ENCODE results near the gene CHMP4B. TPM values are rescaled to one million over a fixed set of nuclear protein-coding genes. Genes with fewer than 3 reads are reported as not detected.

The CHMP4B gene
- total RNA-seq, 1 experiment from 2014 or later: 77.6 TPM

GRCh38 chr20:33835615-33836172 is 24.5 kb downstream of the CHMP4B start:
- intact Hi-C loops (cut with micrococcal nuclease): no loop called here
- Mint-ChIP-seq H3K27me3 (ENCODE audit: insufficient read depth, unreplicated experiment) (no peaks in the 10 kb centered on the region), H3K27ac (ENCODE audit: low read depth, unreplicated experiment) (no peak overlapping the region), H3K4me1 (ENCODE audit: insufficient read depth, unreplicated experiment) (peaks cover 36% of the 10 kb centered on the region), H3K9me3 (ENCODE audit: unreplicated experiment) (no peaks in the 10 kb centered on the region), H3K36me3 (ENCODE audit: insufficient read depth, unreplicated experiment) (peaks cover 18% of the 10 kb centered on the region), H3K4me3 (ENCODE audit: unreplicated experiment) (no peak overlapping the region)
- BruUV-seq (replicated peaks): no TSS peak
- DNase-seq (ENCODE audit: unreplicated experiment): peak; percentile 56
- CTCF ChIA-PET: interaction anchor here (0.7 to 1.7 kb wide), 5 partner anchors 10 to 234 kb away, joined by 3 to 4 read pairs (median 4); no protein-coding TSS in a partner anchor
- POLR2A ChIA-PET: interaction anchor here (1.0 to 2.0 kb wide), 2 partner anchors 23 to 276 kb away, joined by 3 to 6 read pairs; partner anchors contain the start of gene EIF2S2
- TF ChIP-seq CTCF (IDR thresholded peaks at IDR 0.05; ENCODE audit: unreplicated experiment): no peak

GRCh38 chr20:33836277-33836676 is 25.1 kb downstream of the CHMP4B start:
- DNase-seq (ENCODE audit: unreplicated experiment): no peak
- no peak overlapping the region for H3K27ac Mint-ChIP-seq (ENCODE audit: low read depth, unreplicated experiment)
- H3K9me3 Mint-ChIP-seq (ENCODE audit: unreplicated experiment): no peaks in the 10 kb centered on the region
- peaks cover 18% of the 10 kb centered on the region for H3K36me3 Mint-ChIP-seq (ENCODE audit: insufficient read depth, unreplicated experiment)
- TF ChIP-seq CTCF (IDR thresholded peaks at IDR 0.05; ENCODE audit: unreplicated experiment): no peak
- intact Hi-C loops (cut with micrococcal nuclease): no loop called here
- H3K4me1 Mint-ChIP-seq (ENCODE audit: insufficient read depth, unreplicated experiment): peaks cover 37% of the 10 kb centered on the region
- BruUV-seq (replicated peaks): no TSS peak
- CTCF ChIA-PET: interaction anchor here (0.7 kb wide), 1 partner anchor 24 kb away, joined by 4 read pairs; no protein-coding TSS in a partner anchor
- no peaks in the 10 kb centered on the region for H3K27me3 Mint-ChIP-seq (ENCODE audit: insufficient read depth, unreplicated experiment)
- H3K4me3 Mint-ChIP-seq (ENCODE audit: unreplicated experiment): no peak overlapping the region
- POLR2A ChIA-PET: interaction anchor here (1.0 to 2.0 kb wide), 2 partner anchors 24 to 276 kb away, joined by 3 to 6 read pairs; partner anchors contain the start of gene EIF2S2

- TF ChIP-seq CTCF (IDR thresholded peaks at IDR 0.05; ENCODE audit: unreplicated experiment): no peak
- intact Hi-C loops (cut with micrococcal nuclease): no loop called here
- Mint-ChIP-seq H3K4me1 (ENCODE audit: insufficient read depth, unreplicated experiment) (peaks cover 41% of the 10 kb centered on the region), H3K36me3 (ENCODE audit: insufficient read depth, unreplicated experiment) (peaks cover 13% of the 10 kb centered on the region), H3K4me3 (ENCODE audit: unreplicated experiment) (no peak overlapping the region), H3K27me3 (ENCODE audit: insufficient read depth, unreplicated experiment) (no peaks in the 10 kb centered on the region), H3K9me3 (ENCODE audit: unreplicated experiment) (no peaks in the 10 kb centered on the region), H3K27ac (ENCODE audit: low read depth, unreplicated experiment) (peak overlapping the region; percentile 1)
- no peak for DNase-seq (ENCODE audit: unreplicated experiment)
- no TSS peak for BruUV-seq (replicated peaks)
- ChIA-PET POLR2A (interaction anchor here (0.7 to 2.0 kb wide), 3 partner anchors 25 to 275 kb away, joined by 3 to 6 read pairs (median 3); partner anchors contain the start of gene EIF2S2), CTCF (interaction anchor here (0.6 to 1.2 kb wide), 7 partner anchors 10 to 1233 kb away, joined by 3 to 4 read pairs (median 4); no protein-coding TSS in a partner anchor)
Observed at GRCh38 chr20:33837096-33837830, 26.1 kb downstream of the CHMP4B start.

Data from MCF 10A (cell line).